ENCODE results near the gene PKP4. TPM values are rescaled to one million over a fixed set of nuclear protein-coding genes. Genes with fewer than 3 reads are reported as not detected.
"Not testable (repeated sequence)": the region's sequence is repeated elsewhere in the genome, so short reads cannot be mapped to it uniquely, and the experiment has no call there.

The PKP4 gene
- total RNA-seq, 5 donors from 2014 or later (not counting 1 experiment from before 2014, with no cell fraction given), result 17.3 to 23.1 (median 20.3) TPM

GRCh38 chr2:158414538-158414937, 42.2 kb upstream of the PKP4 start:
- Mint-ChIP-seq H3K27me3 (peaks cover 18 to 21% of the 10 kb centered on the region in 2 donors), H3K4me3 (no peak overlapping the region), H3K27ac (no peak overlapping the region), H3K36me3 (no peaks in the 10 kb centered on the region), H3K9me3 (peaks cover 16 to 40% (median 28%) of the 10 kb centered on the region in 3 donors), H3K4me1 (no peaks in the 10 kb centered on the region)
- Histone ChIP-seq H3K4me3 (ENCODE audit: control insufficient read depth in 1 of 2, extremely low read depth in 1 of 2, low read length in 1 of 2) (no peak overlapping the region), H3K27ac (ENCODE audit: low read length) (no peak overlapping the region), H3K4me1 (ENCODE audit: control insufficient read depth in 1 of 2, extremely low read depth in 1 of 2, insufficient read depth in 2 of 2, low read length in 2 of 2) (no peaks in the 10 kb centered on the region), H3K9me3 (no peaks in the 10 kb centered on the region), H3K36me3 (ENCODE audit: control insufficient read depth in 2 of 2, extremely low read depth in 1 of 2, insufficient read depth in 1 of 2, low read length in 1 of 2) (no peaks in the 10 kb centered on the region), H3K27me3 (replicated peaks in 1 of 2; ENCODE audit: control insufficient read depth in 2 of 2, extremely low read depth in 1 of 2, insufficient read depth in 2 of 2, low read length in 1 of 2) (peaks cover 0 to 7% of the 10 kb centered on the region in 2 experiments)
- no CpG with 5 or more reads among the region's 1 CpG for WGBS (ENCODE audit: insufficient coverage)
- POLR2A ChIA-PET, result no interaction called here
- ATAC-seq (replicated peaks in 1 of 4), result no peak
- no peak for DNase-seq
- CTCF ChIA-PET, result no interaction called here

GRCh38 chr2:158432117-158432516, 24.6 kb upstream of the PKP4 start:
- H3K4me3 Mint-ChIP-seq, result no peak overlapping the region
- H3K4me1 ChIP-seq (ENCODE audit: control insufficient read depth in 1 of 2, extremely low read depth in 1 of 2, insufficient read depth in 2 of 2, low read length in 2 of 2), result no peaks in the 10 kb centered on the region
- H3K4me3 ChIP-seq (ENCODE audit: control insufficient read depth in 1 of 2, extremely low read depth in 1 of 2, low read length in 1 of 2), result no peak overlapping the region
- H3K27me3 ChIP-seq (replicated peaks in 1 of 2; ENCODE audit: control insufficient read depth in 2 of 2, extremely low read depth in 1 of 2, insufficient read depth in 2 of 2, low read length in 1 of 2), result peaks cover 0 to 5% of the 10 kb centered on the region in 2 experiments
- no peak for ATAC-seq (replicated peaks in 1 of 4)
- no peak for DNase-seq
- peaks cover 6 to 21% of the 10 kb centered on the region in 2 donors for H3K27me3 Mint-ChIP-seq
- no peak overlapping the region for H3K27ac ChIP-seq (ENCODE audit: low read length)
- ChIA-PET CTCF (interaction anchor here (0.7 to 0.8 kb wide), 2 partner anchors 13 to 1423 kb away, joined by 3 to 4 read pairs; no protein-coding TSS in a partner anchor), POLR2A (no interaction called here)
- peaks cover 5% of the 10 kb centered on the region for H3K9me3 ChIP-seq
- no peaks in the 10 kb centered on the region for H3K36me3 Mint-ChIP-seq
- H3K4me1 Mint-ChIP-seq, result no peaks in the 10 kb centered on the region
- H3K27ac Mint-ChIP-seq, result no peak overlapping the region
- H3K36me3 ChIP-seq (ENCODE audit: control insufficient read depth in 2 of 2, extremely low read depth in 1 of 2, insufficient read depth in 1 of 2, low read length in 1 of 2), result no peaks in the 10 kb centered on the region
- peaks cover 3 to 15% (median 11%) of the 10 kb centered on the region in 3 donors for H3K9me3 Mint-ChIP-seq

GRCh38 chr2:158433716-158434115, 23.0 kb upstream of the PKP4 start:
- H3K9me3 ChIP-seq; DNase-seq; H3K27me3 ChIP-seq (replicated peaks in 1 of 2; ENCODE audit: control insufficient read depth in 2 of 2, extremely low read depth in 1 of 2, insufficient read depth in 2 of 2, low read length in 1 of 2); ATAC-seq (replicated peaks in 1 of 4); H3K36me3 Mint-ChIP-seq; H3K4me1 ChIP-seq (ENCODE audit: control insufficient read depth in 1 of 2, extremely low read depth in 1 of 2, insufficient read depth in 2 of 2, low read length in 2 of 2); H3K36me3 ChIP-seq (ENCODE audit: control insufficient read depth in 2 of 2, extremely low read depth in 1 of 2, insufficient read depth in 1 of 2, low read length in 1 of 2); H3K27ac ChIP-seq (ENCODE audit: low read length); H3K4me3 ChIP-seq (ENCODE audit: control insufficient read depth in 1 of 2, extremely low read depth in 1 of 2, low read length in 1 of 2); H3K4me3 Mint-ChIP-seq; POLR2A ChIA-PET; CTCF ChIA-PET; H3K27ac Mint-ChIP-seq; H3K4me1 Mint-ChIP-seq; H3K9me3 Mint-ChIP-seq: not testable (repeated sequence)
- WGBS (ENCODE audit: insufficient coverage), result 92% methylated on average over 10 of the region's 13 CpGs
- peaks cover 2 to 14% of the 10 kb centered on the region in 2 donors for H3K27me3 Mint-ChIP-seq

- POLR2A ChIA-PET; H3K4me1 ChIP-seq (ENCODE audit: control insufficient read depth in 1 of 2, extremely low read depth in 1 of 2, insufficient read depth in 2 of 2, low read length in 2 of 2); H3K4me3 Mint-ChIP-seq; ATAC-seq (replicated peaks in 1 of 4); H3K27ac Mint-ChIP-seq; DNase-seq; H3K9me3 ChIP-seq; H3K4me3 ChIP-seq (ENCODE audit: control insufficient read depth in 1 of 2, extremely low read depth in 1 of 2, low read length in 1 of 2); H3K27ac ChIP-seq (ENCODE audit: low read length); H3K36me3 ChIP-seq (ENCODE audit: control insufficient read depth in 2 of 2, extremely low read depth in 1 of 2, insufficient read depth in 1 of 2, low read length in 1 of 2); H3K36me3 Mint-ChIP-seq; H3K4me1 Mint-ChIP-seq; CTCF ChIA-PET; H3K27me3 ChIP-seq (replicated peaks in 1 of 2; ENCODE audit: control insufficient read depth in 2 of 2, extremely low read depth in 1 of 2, insufficient read depth in 2 of 2, low read length in 1 of 2): not testable (repeated sequence)
- WGBS (ENCODE audit: insufficient coverage), result 100% methylated on average over 1 of the region's 4 CpGs
- Mint-ChIP-seq H3K27me3 (peaks cover 2 to 14% of the 10 kb centered on the region in 2 donors), H3K9me3 (peaks cover 0 to 10% (median 2%) of the 10 kb centered on the region in 3 donors)
These were observed 17.7 kb upstream of the PKP4 start for GRCh38 chr2:158439062-158439461.

- H3K4me3 ChIP-seq (ENCODE audit: control insufficient read depth in 1 of 2, extremely low read depth in 1 of 2, low read length in 1 of 2), result no peak overlapping the region
- ChIA-PET POLR2A (no interaction called here), CTCF (no interaction called here)
- H3K4me1 ChIP-seq (ENCODE audit: control insufficient read depth in 1 of 2, extremely low read depth in 1 of 2, insufficient read depth in 2 of 2, low read length in 2 of 2), result no peaks in the 10 kb centered on the region
- no peaks in the 10 kb centered on the region for H3K9me3 ChIP-seq
- H3K36me3 ChIP-seq (ENCODE audit: control insufficient read depth in 2 of 2, extremely low read depth in 1 of 2, insufficient read depth in 1 of 2, low read length in 1 of 2), result no peaks in the 10 kb centered on the region
- Mint-ChIP-seq H3K9me3 (peaks cover 0 to 3% (median 2%) of the 10 kb centered on the region in 3 donors), H3K36me3 (no peaks in the 10 kb centered on the region), H3K27ac (no peak overlapping the region), H3K4me1 (no peaks in the 10 kb centered on the region), H3K4me3 (no peak overlapping the region), H3K27me3 (no peaks in the 10 kb centered on the region)
- WGBS (ENCODE audit: insufficient coverage), result no CpG with 5 or more reads among the region's 1 CpG
- DNase-seq, result no peak
- H3K27ac ChIP-seq (ENCODE audit: low read length), result no peak overlapping the region
- peaks cover 0 to 2% of the 10 kb centered on the region in 2 experiments for H3K27me3 ChIP-seq (replicated peaks in 1 of 2; ENCODE audit: control insufficient read depth in 2 of 2, extremely low read depth in 1 of 2, insufficient read depth in 2 of 2, low read length in 1 of 2)
- ATAC-seq (replicated peaks in 1 of 4), result no peak
These were observed 13.1 kb upstream of the PKP4 start for GRCh38 chr2:158443606-158444005.

- Mint-ChIP-seq H3K4me3 (peak overlapping the region; percentile 90 to 97 (median 96)), H3K36me3 (no peaks in the 10 kb centered on the region), H3K9me3 (no peaks in the 10 kb centered on the region), H3K4me1 (peaks cover 16 to 32% (median 19%) of the 10 kb centered on the region in 3 donors), H3K27me3 (peaks cover 0 to 3% of the 10 kb centered on the region in 2 donors), H3K27ac (peak overlapping the region; percentile 75 to 85)
- Histone ChIP-seq H3K4me3 (ENCODE audit: control insufficient read depth in 1 of 2, extremely low read depth in 1 of 2, low read length in 1 of 2) (peak overlapping the region; percentile 75 to 86), H3K9me3 (no peaks in the 10 kb centered on the region), H3K4me1 (ENCODE audit: control insufficient read depth in 1 of 2, extremely low read depth in 1 of 2, insufficient read depth in 2 of 2, low read length in 2 of 2) (peaks cover 0 to 14% of the 10 kb centered on the region in 2 experiments), H3K36me3 (ENCODE audit: control insufficient read depth in 2 of 2, extremely low read depth in 1 of 2, insufficient read depth in 1 of 2, low read length in 1 of 2) (no peaks in the 10 kb centered on the region), H3K27me3 (replicated peaks in 1 of 2; ENCODE audit: control insufficient read depth in 2 of 2, extremely low read depth in 1 of 2, insufficient read depth in 2 of 2, low read length in 1 of 2) (peaks cover 0 to 4% of the 10 kb centered on the region in 2 experiments), H3K27ac (ENCODE audit: low read length) (peak overlapping the region; percentile 47)
- POLR2A ChIA-PET, result interaction anchor here (0.5 to 0.6 kb wide), 4 partner anchors 26 to 1022 kb away, joined by 3 to 4 read pairs (median 4); no protein-coding TSS in a partner anchor
- CTCF ChIA-PET, result interaction anchor here (0.6 to 0.7 kb wide), 3 partner anchors 9 to 1093 kb away, joined by 3 to 5 read pairs (median 3); no protein-coding TSS in a partner anchor
- ATAC-seq (replicated peaks in 1 of 4), result peak; percentile 23 to 48 (median 46)
- DNase-seq, result peak in 34 of 35 experiments; percentile 2 to 64 (median 26)
- under 1% methylated on average over 78 of the region's 84 CpGs for WGBS (ENCODE audit: insufficient coverage)
These were observed 507 bp downstream of the PKP4 start for GRCh38 chr2:158457092-158457825.

Measured in T-cell (primary cell).